HepG2 (cell line): ENCODE results near the gene NUCB1. TPM values are rescaled to one million over a fixed set of nuclear protein-coding genes. Genes with fewer than 3 reads are reported as not detected.
A peak's percentile ranks its signal among the peaks of the same experiment; 100 is the strongest.

ENCODE experiments used
- CHD2 ChIP-seq: IDR thresholded peaks from 2 replicates; pipeline ENCODE4 v1.6.1; 2011; ENCODE audit warnings: low read depth, low read length, improper control_type of control experiment
- CREB1 ChIP-seq, 2 experiments: fragments of 450-650 bp in 1 of 2; IDR thresholded peaks; 2 replicates each; pipeline ENCODE4 v1.6.1; 2016 to 2017; ENCODE audit warnings: control low read depth in 1 of 2, mild to moderate bottlenecking in 1 of 2, missing compliant biosample characterization in 1 of 2, missing genetic modification characterization in 1 of 2
- DPF2 ChIP-seq: sonication (generic); formaldehyde crosslinking; IDR thresholded peaks from 2 replicates; pipeline ENCODE4 v1.4.0; 2020; ENCODE audit warnings: mild to moderate bottlenecking, low read depth, missing genetic modification reagents, borderline replicate concordance
- GTF3A ChIP-seq: sonication (generic); formaldehyde crosslinking; conservative IDR thresholded peaks from 2 replicates; pipeline ENCODE4 v1.4.0; 2020; ENCODE audit warnings: mild to moderate bottlenecking, missing genetic modification reagents
- HNF4A ChIP-seq: sonication (generic); formaldehyde crosslinking; IDR thresholded peaks from 2 replicates; pipeline ENCODE4 v1.4.0; 2020; ENCODE audit warnings: missing genetic modification reagents
- NFKBIZ ChIP-seq: IDR thresholded peaks from 2 replicates; pipeline ENCODE4 v1.6.1; 2018; ENCODE audit warnings: missing genetic modification reagents, missing compliant biosample characterization
- RFXANK ChIP-seq: IDR thresholded peaks from 2 replicates; pipeline ENCODE4 v1.6.1; 2016
- SRSF1 ChIP-seq: fragments of 200-400 bp; formaldehyde crosslinking; optimal IDR thresholded peaks from 2 replicates; pipeline ENCODE3; 2017; ENCODE audit warnings: mild to moderate bottlenecking, low read depth, low read length, moderate library complexity
- SRSF9 ChIP-seq: fragments of 200-400 bp; formaldehyde crosslinking; IDR thresholded peaks from 2 replicates; pipeline ENCODE4 v1.6.1; 2018; ENCODE audit warnings: borderline replicate concordance, mild to moderate bottlenecking, low read depth, low read length; ENCODE audit not compliant: insufficient read depth, poor library complexity, severe bottlenecking
- THAP11 ChIP-seq: IDR thresholded peaks from 2 replicates; pipeline ENCODE4 v1.6.1; 2016; ENCODE audit warnings: missing biosample characterization, missing genetic modification reagents
- ZFX ChIP-seq: sonication (generic); formaldehyde crosslinking; IDR thresholded peaks from 2 replicates; pipeline ENCODE4 v1.4.0; 2020; ENCODE audit warnings: mild to moderate bottlenecking, low read depth, missing genetic modification reagents, moderate library complexity
- ZNF101 ChIP-seq: sonication (generic); formaldehyde crosslinking; IDR thresholded peaks from 2 replicates; pipeline ENCODE4 v1.4.0; 2020; ENCODE audit warnings: mild to moderate bottlenecking, low read depth, missing genetic modification reagents, borderline replicate concordance
- ZNF674 ChIP-seq: sonication (generic); formaldehyde crosslinking; IDR thresholded peaks from 2 replicates; pipeline ENCODE4 v1.5.0; 2020; ENCODE audit warnings: low read depth, mild to moderate bottlenecking, missing genetic modification reagents
- polyA plus RNA-seq, 8 experiments: library from polyadenylated mRNA; depleted of rRNA in 3 of 8; stranded (reverse) in 7 of 8; unstranded in 1 of 8; fragments of >200 nt; fragmentation: Illumina TruSeq in 4 of 8; extraction: Trizol in 4 of 8; gene quantifications; 2 replicates each; pipeline versions ENCODE4 v1.2.1 to v1.2.3, GENCODE V29; 2011 to 2016; ENCODE audit warnings: low read depth in 4 of 8, missing spikeins in 1 of 8, mixed read lengths in 1 of 8; ENCODE audit not compliant: insufficient read depth in 1 of 8
- total RNA-seq, 5 experiments: library from RNA; depleted of rRNA; stranded (reverse); fragments of >200 nt; fragmentation: Illumina TruSeq; extraction: Trizol; gene quantifications; 2 replicates each; pipeline ENCODE4 v1.2.3, GENCODE V29; 2016; ENCODE audit warnings: low read depth in 1 of 5
- TF ChIP-seq, protein P1 (sequence below): sonication (generic); formaldehyde crosslinking; IDR thresholded peaks from 2 replicates; pipeline ENCODE4 v1.4.0; 2020; ENCODE audit warnings: missing genetic modification reagents
- TF ChIP-seq, protein P2 (sequence below): sonication (generic); formaldehyde crosslinking; IDR thresholded peaks from one replicate; pipeline ENCODE4 v1.5.1; 2020; ENCODE audit warnings: mild to moderate bottlenecking, missing genetic modification reagents; ENCODE audit errors: not compliant biosample characterization
- TF ChIP-seq, protein P3 (sequence below): sonication (generic); formaldehyde crosslinking; IDR thresholded peaks from 2 replicates; pipeline ENCODE4 v1.5.1; 2020; ENCODE audit warnings: missing genetic modification reagents, mild to moderate bottlenecking, borderline replicate concordance

Gene NUCB1
- total and polyA plus RNA-seq, 2 of the 13 experiments (the other 11 are each of a cell fraction or from before 2014, with no cell fraction given): 82.3 to 106 TPM

DNA sequence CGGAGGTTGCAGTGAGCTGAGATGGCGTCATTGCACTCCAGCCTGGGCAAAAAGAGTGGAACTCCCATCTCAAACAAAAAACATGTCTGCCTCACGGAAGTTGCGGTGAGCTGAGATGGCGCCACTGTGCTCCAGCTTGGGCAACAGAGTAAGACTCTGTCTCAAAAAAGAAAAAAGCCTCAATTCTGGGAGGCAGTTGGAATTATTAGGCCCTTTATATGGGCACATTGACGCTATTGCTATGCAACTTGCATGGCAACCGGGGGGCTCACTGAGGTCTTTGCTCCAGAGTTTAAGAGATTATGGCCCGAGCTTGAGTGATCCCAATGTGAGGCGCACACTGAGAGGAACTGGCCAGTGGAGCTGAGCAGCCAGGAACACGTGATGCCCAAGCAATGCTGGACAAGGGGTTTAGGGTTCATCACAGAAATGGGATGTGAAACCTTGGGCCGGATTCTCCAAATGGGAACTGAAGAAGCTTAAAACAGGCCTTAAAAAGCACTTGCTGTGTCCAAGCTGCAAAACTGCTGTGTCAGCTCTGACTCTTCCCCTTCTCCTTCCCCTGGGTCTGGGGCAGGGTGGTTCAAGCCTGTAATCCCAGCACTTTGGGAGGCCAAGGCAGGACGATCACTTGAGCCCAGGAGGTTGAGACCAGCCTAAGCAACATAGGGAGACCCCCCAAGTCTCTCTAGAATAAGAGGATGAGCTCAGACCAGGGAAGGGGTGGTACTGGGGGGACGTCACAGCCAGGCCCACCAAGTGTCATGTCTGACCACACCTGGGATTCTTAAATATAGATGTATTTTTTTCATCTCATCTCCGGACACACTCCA, 67.5 kb downstream of the NUCB1 start (continued):
- TF ChIP-seq ZNF674 (no peak; the same call in 1 of the 2 replicates), RFXANK (no peak; the same call in 1 of the 2 replicates), HNF4A (CRISPR knock-in tag) (no peak), DPF2 (no peak), GTF3A (CRISPR knock-in tag) (peak; percentile 18; the same call in 1 of the 2 replicates), THAP11 (CRISPR knock-in tag) (no peak; the same call in 1 of the 2 replicates), ZFX (CRISPR knock-in tag) (peak; percentile 42; the same call in 1 of the 2 replicates), SRSF9 (no peak), ZNF101 (no peak), SRSF1 (peak; percentile 29), NFKBIZ (CRISPR knock-in tag) (no peak), CREB1 (IDR thresholded peaks at IDR 0.05) (no peak), CREB1 (CRISPR knock-in tag; IDR thresholded peaks at IDR 0.05) (peak; percentile 61), CHD2 (no peak)
- TF ChIP-seq, protein P1, sequence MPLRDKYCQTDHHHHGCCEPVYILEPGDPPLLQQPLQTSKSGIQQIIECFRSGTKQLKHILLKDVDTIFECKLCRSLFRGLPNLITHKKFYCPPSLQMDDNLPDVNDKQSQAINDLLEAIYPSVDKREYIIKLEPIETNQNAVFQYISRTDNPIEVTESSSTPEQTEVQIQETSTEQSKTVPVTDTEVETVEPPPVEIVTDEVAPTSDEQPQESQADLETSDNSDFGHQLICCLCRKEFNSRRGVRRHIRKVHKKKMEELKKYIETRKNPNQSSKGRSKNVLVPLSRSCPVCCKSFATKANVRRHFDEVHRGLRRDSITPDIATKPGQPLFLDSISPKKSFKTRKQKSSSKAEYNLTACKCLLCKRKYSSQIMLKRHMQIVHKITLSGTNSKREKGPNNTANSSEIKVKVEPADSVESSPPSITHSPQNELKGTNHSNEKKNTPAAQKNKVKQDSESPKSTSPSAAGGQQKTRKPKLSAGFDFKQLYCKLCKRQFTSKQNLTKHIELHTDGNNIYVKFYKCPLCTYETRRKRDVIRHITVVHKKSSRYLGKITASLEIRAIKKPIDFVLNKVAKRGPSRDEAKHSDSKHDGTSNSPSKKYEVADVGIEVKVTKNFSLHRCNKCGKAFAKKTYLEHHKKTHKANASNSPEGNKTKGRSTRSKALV (CRISPR knock-in tag): peak; percentile 24; the same call in 1 of the 2 replicates
- TF ChIP-seq, protein P2, sequence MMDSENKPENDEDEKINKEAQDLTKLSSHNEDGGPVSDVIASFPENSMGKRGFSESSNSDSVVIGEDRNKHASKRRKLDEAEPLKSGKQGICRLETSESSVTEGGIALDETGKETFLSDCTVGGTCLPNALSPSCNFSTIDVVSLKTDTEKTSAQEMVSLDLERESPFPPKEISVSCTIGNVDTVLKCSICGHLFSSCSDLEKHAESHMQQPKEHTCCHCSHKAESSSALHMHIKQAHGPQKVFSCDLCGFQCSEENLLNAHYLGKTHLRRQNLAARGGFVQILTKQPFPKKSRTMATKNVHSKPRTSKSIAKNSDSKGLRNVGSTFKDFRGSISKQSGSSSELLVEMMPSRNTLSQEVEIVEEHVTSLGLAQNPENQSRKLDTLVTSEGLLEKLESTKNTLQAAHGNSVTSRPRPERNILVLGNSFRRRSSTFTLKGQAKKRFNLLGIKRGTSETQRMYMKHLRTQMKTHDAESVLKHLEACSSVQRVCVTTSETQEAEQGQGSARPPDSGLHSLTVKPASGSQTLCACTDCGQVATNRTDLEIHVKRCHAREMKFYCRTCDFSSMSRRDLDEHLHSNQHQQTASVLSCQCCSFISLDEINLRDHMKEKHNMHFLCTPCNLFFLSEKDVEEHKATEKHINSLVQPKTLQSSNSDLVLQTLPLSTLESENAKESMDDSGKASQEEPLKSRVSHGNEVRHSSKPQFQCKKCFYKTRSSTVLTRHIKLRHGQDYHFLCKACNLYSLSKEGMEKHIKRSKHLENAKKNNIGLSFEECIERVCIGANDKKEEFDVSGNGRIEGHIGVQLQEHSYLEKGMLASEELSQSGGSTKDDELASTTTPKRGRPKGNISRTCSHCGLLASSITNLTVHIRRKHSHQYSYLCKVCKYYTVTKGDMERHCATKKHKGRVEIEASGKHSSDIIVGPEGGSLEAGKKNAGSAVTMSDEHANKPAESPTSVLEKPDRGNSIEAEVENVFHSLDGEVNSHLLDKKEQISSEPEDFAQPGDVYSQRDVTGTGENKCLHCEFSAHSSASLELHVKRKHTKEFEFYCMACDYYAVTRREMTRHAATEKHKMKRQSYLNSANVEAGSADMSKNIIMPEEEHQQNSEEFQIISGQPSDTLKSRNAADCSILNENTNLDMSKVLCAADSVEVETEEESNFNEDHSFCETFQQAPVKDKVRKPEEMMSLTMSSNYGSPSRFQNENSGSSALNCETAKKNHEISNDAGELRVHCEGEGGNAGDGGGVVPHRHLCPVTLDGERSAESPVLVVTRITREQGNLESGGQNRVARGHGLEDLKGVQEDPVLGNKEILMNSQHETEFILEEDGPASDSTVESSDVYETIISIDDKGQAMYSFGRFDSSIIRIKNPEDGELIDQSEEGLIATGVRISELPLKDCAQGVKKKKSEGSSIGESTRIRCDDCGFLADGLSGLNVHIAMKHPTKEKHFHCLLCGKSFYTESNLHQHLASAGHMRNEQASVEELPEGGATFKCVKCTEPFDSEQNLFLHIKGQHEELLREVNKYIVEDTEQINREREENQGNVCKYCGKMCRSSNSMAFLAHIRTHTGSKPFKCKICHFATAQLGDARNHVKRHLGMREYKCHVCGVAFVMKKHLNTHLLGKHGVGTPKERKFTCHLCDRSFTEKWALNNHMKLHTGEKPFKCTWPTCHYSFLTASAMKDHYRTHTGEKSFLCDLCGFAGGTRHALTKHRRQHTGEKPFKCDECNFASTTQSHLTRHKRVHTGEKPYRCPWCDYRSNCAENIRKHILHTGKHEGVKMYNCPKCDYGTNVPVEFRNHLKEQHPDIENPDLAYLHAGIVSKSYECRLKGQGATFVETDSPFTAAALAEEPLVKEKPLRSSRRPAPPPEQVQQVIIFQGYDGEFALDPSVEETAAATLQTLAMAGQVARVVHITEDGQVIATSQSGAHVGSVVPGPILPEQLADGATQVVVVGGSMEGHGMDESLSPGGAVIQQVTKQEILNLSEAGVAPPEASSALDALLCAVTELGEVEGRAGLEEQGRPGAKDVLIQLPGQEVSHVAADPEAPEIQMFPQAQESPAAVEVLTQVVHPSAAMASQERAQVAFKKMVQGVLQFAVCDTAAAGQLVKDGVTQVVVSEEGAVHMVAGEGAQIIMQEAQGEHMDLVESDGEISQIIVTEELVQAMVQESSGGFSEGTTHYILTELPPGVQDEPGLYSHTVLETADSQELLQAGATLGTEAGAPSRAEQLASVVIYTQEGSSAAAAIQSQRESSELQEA (CRISPR knock-in tag): peak; percentile 29
- TF ChIP-seq, protein P3, sequence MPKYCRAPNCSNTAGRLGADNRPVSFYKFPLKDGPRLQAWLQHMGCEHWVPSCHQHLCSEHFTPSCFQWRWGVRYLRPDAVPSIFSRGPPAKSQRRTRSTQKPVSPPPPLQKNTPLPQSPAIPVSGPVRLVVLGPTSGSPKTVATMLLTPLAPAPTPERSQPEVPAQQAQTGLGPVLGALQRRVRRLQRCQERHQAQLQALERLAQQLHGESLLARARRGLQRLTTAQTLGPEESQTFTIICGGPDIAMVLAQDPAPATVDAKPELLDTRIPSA (CRISPR knock-in tag): no peak
